PC-9 (cell line): Measurements from ENCODE around the gene BMAL1. TPM values are rescaled to one million over a fixed set of nuclear protein-coding genes. Genes with fewer than 3 reads are reported as not detected.

Experiments used
- BruUV-seq: library from RNA; stranded (reverse); fragments of 400-500 nt; replicated peaks from 2 replicates; lab custom pipeline; 2021; lab: Mats Ljungman, UMichigan
- CTCF ChIA-PET: fragments of 300-600 bp; sonication (Branson Sonifier 250); formaldehyde crosslinking; loops from one replicate; lab custom pipeline; 2022; ENCODE audit warnings: antibody characterized with exemption; lab: Charles Lee
- POLR2A ChIA-PET: fragments of 300-600 bp; sonication (Branson Sonifier 250); formaldehyde crosslinking; loops from one replicate; lab custom pipeline; 2022; ENCODE audit warnings: antibody characterized with exemption; ENCODE audit not compliant: unreplicated experiment; lab: Charles Lee
- DNase-seq, 2 experiments: peaks; one replicate each; pipeline versions ENCODE4 v3.0.0 to v3.0.0-alpha.2; 2015 to 2022; ENCODE audit warnings: mixed read lengths in 1 of 2
- H2AFZ ChIP-seq: fragments of 200-600 bp; sonication (generic); 2 replicates; pipeline ENCODE4 v1.8.1; 2017; ENCODE audit warnings: antibody characterized with exemption
- H3F3A ChIP-seq: fragments of 200-600 bp; sonication (generic); 2 replicates; pipeline ENCODE4 v1.8.1; 2017; ENCODE audit warnings: antibody characterized with exemption, mild to moderate bottlenecking, low read depth; ENCODE audit not compliant: insufficient read depth
- H3K27ac ChIP-seq: fragments of 200-600 bp; sonication (generic); 2 replicates; pipeline ENCODE4 v1.6.1; 2016; ENCODE audit warnings: mixed run types
- H3K27me3 ChIP-seq: fragments of 200-600 bp; sonication (generic); 2 replicates; pipeline ENCODE4 v1.6.1; 2016; ENCODE audit warnings: low read depth, mixed run types; ENCODE audit not compliant: insufficient read depth
- H3K36me3 ChIP-seq: fragments of 200-600 bp; sonication (generic); 2 replicates; pipeline ENCODE4 v1.6.1; 2016; ENCODE audit warnings: low read depth, mixed run types
- H3K4me1 ChIP-seq: fragments of 200-600 bp; sonication (generic); replicated peaks from 2 replicates; pipeline ENCODE4 v1.6.1; 2016; ENCODE audit warnings: mixed run types; ENCODE audit not compliant: insufficient read depth
- H3K4me2 ChIP-seq: fragments of 200-600 bp; sonication (generic); 2 replicates; pipeline ENCODE4 v1.6.1; 2017; ENCODE audit warnings: mixed run types
- H3K4me3 ChIP-seq: fragments of 200-600 bp; sonication (generic); 2 replicates; pipeline ENCODE4 v1.6.1; 2016; ENCODE audit warnings: mixed run types
- H3K79me2 ChIP-seq: fragments of 200-600 bp; sonication (generic); 2 replicates; pipeline ENCODE4 v1.6.1; 2017; ENCODE audit warnings: low read depth, mixed run types
- H3K9me2 ChIP-seq: fragments of 200-600 bp; sonication (generic); 2 replicates; pipeline ENCODE4 v1.8.1; 2017; ENCODE audit warnings: mild to moderate bottlenecking; ENCODE audit not compliant: insufficient read depth
- H3K9me3 ChIP-seq: fragments of 200-600 bp; sonication (generic); 2 replicates; pipeline ENCODE4 v1.8.1; 2016; ENCODE audit warnings: low read depth; ENCODE audit not compliant: insufficient read depth
- H4K20me1 ChIP-seq: fragments of 200-600 bp; sonication (generic); 2 replicates; pipeline ENCODE4 v1.8.1; 2017; ENCODE audit not compliant: insufficient read depth
- EZH2 ChIP-seq: fragments of 200-600 bp; sonication (generic); IDR thresholded peaks from 2 replicates; pipeline ENCODE4 v1.8.0; 2017; ENCODE audit warnings: antibody characterized with exemption, low read depth
- intact Hi-C: fragments of 100-400 bp; cut with micrococcal nuclease; formaldehyde crosslinking; loops from one replicate; pipeline ENCODE4 v1.10.0; 2022; ENCODE audit not compliant: unreplicated experiment
- total RNA-seq: library from RNA; stranded (reverse); gene quantifications from 2 replicates; pipeline ENCODE4 v1.2.3, GENCODE V29; 2021
- TF ChIP-seq, protein P1 (sequence below): fragments of 200-600 bp; sonication (generic); conservative IDR thresholded peaks from 2 replicates; pipeline ENCODE4 v1.6.1; 2017; ENCODE audit warnings: mixed run types, antibody characterized with exemption, mild to moderate bottlenecking, moderate library complexity

BMAL1 gene
- total RNA-seq, 1 experiment from 2014 or later: 15.0 TPM

DNA sequence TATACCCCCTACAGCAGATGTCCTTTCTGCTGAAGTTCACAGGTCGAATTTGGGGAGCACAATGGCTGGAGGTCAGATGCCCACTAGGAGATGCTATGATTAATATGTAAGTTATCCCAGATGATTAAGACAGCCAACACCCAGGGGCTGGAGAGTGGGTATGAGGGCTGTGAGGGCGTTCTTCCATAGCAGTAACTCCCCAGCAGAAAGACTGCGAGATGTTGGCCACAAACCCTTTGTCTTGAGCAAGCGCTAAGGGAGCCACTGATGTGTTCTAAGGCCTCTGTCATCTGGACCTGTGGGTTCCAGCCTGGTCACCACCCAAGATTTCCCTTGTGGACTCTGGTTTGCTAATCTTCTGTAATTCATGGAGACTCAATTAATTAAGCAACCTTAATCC, 77.6 kb downstream of the BMAL1 start:
- BruUV-seq: no TSS peak
- Histone ChIP-seq H3K79me2 (no peaks in the 10 kb centered on the region), H4K20me1 (no peaks in the 10 kb centered on the region), H3K27me3 (no peaks in the 10 kb centered on the region), H3K4me2 (no peak overlapping the region), H3K4me3 (no peak overlapping the region), H3K9me2 (no peaks in the 10 kb centered on the region), H3K4me1 (no peaks in the 10 kb centered on the region), H3K27ac (no peak overlapping the region), H3K9me3 (no peaks in the 10 kb centered on the region), H2AFZ (no peak overlapping the region), H3K36me3 (no peaks in the 10 kb centered on the region), H3F3A (no peaks in the 10 kb centered on the region)
- no peak for DNase-seq
- TF ChIP-seq EZH2: no peak
- TF ChIP-seq, protein P1, sequence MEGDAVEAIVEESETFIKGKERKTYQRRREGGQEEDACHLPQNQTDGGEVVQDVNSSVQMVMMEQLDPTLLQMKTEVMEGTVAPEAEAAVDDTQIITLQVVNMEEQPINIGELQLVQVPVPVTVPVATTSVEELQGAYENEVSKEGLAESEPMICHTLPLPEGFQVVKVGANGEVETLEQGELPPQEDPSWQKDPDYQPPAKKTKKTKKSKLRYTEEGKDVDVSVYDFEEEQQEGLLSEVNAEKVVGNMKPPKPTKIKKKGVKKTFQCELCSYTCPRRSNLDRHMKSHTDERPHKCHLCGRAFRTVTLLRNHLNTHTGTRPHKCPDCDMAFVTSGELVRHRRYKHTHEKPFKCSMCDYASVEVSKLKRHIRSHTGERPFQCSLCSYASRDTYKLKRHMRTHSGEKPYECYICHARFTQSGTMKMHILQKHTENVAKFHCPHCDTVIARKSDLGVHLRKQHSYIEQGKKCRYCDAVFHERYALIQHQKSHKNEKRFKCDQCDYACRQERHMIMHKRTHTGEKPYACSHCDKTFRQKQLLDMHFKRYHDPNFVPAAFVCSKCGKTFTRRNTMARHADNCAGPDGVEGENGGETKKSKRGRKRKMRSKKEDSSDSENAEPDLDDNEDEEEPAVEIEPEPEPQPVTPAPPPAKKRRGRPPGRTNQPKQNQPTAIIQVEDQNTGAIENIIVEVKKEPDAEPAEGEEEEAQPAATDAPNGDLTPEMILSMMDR: no peak
- ChIA-PET CTCF (no interaction called here), POLR2A (no interaction called here)
- intact Hi-C loops: no loop called here

- Histone ChIP-seq H3K27me3 (no peaks in the 10 kb centered on the region), H2AFZ (no peak overlapping the region), H3K9me2 (no peaks in the 10 kb centered on the region), H3K9me3 (no peaks in the 10 kb centered on the region), H3K4me1 (no peaks in the 10 kb centered on the region), H3F3A (no peaks in the 10 kb centered on the region), H3K36me3 (no peaks in the 10 kb centered on the region), H4K20me1 (no peaks in the 10 kb centered on the region), H3K79me2 (no peaks in the 10 kb centered on the region), H3K4me2 (no peak overlapping the region), H3K27ac (no peak overlapping the region), H3K4me3 (no peak overlapping the region)
- no peak for TF ChIP-seq EZH2
- TF ChIP-seq, protein P1: no peak
- DNase-seq: no peak
- intact Hi-C loops: no loop called here
- no TSS peak for BruUV-seq
- CTCF ChIA-PET: no interaction called here
- POLR2A ChIA-PET: no interaction called here
These were observed 79.6 kb downstream of the BMAL1 start for GRCh38 chr11:13357232-13357631.

- DNase-seq: no peak
- intact Hi-C loops: no loop called here
- H3K36me3 ChIP-seq: no peaks in the 10 kb centered on the region
- no peak overlapping the region for H2AFZ ChIP-seq
- no peaks in the 10 kb centered on the region for H4K20me1 ChIP-seq
- CTCF ChIA-PET: no interaction called here
- no peaks in the 10 kb centered on the region for H3K9me3 ChIP-seq
- no peak overlapping the region for H3K27ac ChIP-seq
- H3K4me3 ChIP-seq: no peak overlapping the region
- H3K27me3 ChIP-seq: no peaks in the 10 kb centered on the region
- H3K79me2 ChIP-seq: no peaks in the 10 kb centered on the region
- BruUV-seq: no TSS peak
- H3K4me2 ChIP-seq: no peak overlapping the region
- H3F3A ChIP-seq: no peaks in the 10 kb centered on the region
- no peak for TF ChIP-seq EZH2
- TF ChIP-seq, protein P1: no peak
- POLR2A ChIA-PET: no interaction called here
- H3K9me2 ChIP-seq: no peaks in the 10 kb centered on the region
- H3K4me1 ChIP-seq: no peaks in the 10 kb centered on the region
These were observed 81.1 kb downstream of the BMAL1 start for GRCh38 chr11:13358596-13359270.
